ENCODE measurements around the gene OSBPL3.
"Not testable (repeated sequence)": the region's sequence is repeated elsewhere in the genome, so short reads cannot be mapped to it uniquely, and the experiment has no call there.

The OSBPL3 gene

DNA sequence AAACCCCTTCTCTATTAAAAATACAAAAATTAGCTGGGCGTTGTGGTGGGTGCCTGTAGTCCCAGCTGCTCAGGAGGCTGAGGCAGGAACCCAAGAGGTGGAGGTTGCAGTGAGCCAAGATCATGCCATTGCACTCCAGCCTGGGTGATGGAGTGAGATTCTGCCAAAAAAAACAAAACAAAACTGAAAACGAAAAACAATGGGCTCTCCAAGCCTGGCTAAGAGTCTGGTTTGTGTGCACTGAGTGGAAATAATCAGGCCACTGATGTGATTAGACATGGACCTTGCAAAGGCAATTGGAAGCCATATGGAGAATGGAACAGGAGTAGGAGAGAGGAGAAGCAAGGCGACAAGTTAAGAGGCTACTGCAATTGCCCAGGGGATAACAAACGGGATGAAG, 162.6 kb downstream of the OSBPL3 start:
- Histone ChIP-seq H3K9ac (ENCODE audit: low read depth, low read length) (no peak overlapping the region), H3K36me3 (ENCODE audit: insufficient read depth, low read length) (peaks cover 3% of the 10 kb centered on the region; the same call in 1 of the 2 replicates), H3K9me3 (ENCODE audit: control insufficient read depth, insufficient read depth, low read length) (no peaks in the 10 kb centered on the region), H3K4me1 (ENCODE audit: insufficient read depth, low read length) (no peaks in the 10 kb centered on the region; the same call in 1 of the 2 replicates)

- H3K36me3 ChIP-seq (ENCODE audit: insufficient read depth, low read length), result peaks cover 3% of the 10 kb centered on the region; the same call in 1 of the 2 replicates
- H3K9me3 ChIP-seq (ENCODE audit: control insufficient read depth, insufficient read depth, low read length), result no peaks in the 10 kb centered on the region
Measured at GRCh38 chr7:24816868-24817267, 163.1 kb downstream of the OSBPL3 start.

DNA sequence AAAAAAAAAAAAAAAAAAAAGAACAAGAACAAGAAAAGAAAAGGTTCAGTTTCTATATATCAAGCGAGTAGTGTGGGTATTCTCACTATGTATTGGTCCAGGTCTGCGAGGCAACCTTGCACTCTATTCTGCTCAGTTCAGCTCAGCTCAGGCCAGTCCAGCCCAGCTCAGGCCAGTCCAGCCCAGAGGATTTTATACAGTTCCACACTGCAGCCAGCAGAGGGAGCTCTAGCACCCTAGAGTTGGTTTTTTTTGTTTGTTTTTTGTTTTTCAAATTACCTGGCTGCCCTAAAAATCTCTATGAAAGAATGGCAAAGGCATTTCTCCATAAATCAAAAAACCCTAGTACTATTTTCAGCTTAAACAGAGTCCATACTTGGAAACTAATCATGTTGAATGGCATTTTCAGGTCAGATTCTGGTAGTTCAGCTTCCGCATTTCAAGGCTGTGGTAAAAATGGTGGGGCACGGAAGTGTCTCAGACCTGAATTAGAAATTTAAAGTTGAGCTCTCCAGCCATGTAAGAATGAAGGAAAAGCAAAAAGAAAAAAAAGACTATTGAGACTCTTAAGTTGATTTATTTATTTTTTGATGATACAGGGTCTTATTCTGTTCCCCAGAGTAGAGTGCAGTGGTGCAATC, 167.6 kb downstream of the OSBPL3 start:
- no peak overlapping the region for H3K9ac ChIP-seq (ENCODE audit: low read depth, low read length)
- peaks cover 3% of the 10 kb centered on the region; the same call in 1 of the 2 replicates for H3K36me3 ChIP-seq (ENCODE audit: insufficient read depth, low read length)
- H3K4me1 ChIP-seq (ENCODE audit: insufficient read depth, low read length), result no peaks in the 10 kb centered on the region
- H3K9me3 ChIP-seq (ENCODE audit: control insufficient read depth, insufficient read depth, low read length), result no peaks in the 10 kb centered on the region

More at GRCh38 chr7:24816868-24817267, 163.1 kb downstream of the OSBPL3 start:
- Histone ChIP-seq H3K9ac (ENCODE audit: low read depth, low read length) (no peak overlapping the region), H3K4me1 (ENCODE audit: insufficient read depth, low read length) (no peaks in the 10 kb centered on the region; the same call in 1 of the 2 replicates)

DNA sequence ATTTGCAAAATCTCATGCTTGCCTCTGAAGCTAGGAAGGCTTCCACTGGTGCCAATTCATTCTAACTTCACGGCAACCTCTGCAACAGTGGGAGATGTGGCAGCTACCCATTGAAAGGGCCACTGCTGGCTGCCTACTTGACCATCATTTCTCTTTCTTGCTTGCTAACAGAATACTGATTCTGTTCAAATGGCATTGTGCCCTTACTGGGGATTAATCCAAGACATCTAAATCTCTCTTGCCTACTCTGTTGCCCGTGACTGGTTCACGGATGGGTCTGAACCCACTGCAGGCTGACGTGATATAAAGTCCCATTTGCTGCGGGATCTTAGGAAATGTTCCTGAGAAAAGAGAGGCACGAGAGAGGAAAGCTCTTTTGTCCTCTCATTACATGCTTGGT, 171.5 kb downstream of the OSBPL3 start:
- no peaks in the 10 kb centered on the region for H3K4me1 ChIP-seq (ENCODE audit: insufficient read depth, low read length)
- no peaks in the 10 kb centered on the region for H3K36me3 ChIP-seq (ENCODE audit: insufficient read depth, low read length)
- no peaks in the 10 kb centered on the region for H3K9me3 ChIP-seq (ENCODE audit: control insufficient read depth, insufficient read depth, low read length)
- H3K9ac ChIP-seq (ENCODE audit: low read depth, low read length), result no peak overlapping the region

- no peak overlapping the region for H3K9ac ChIP-seq (ENCODE audit: low read depth, low read length)
- no peaks in the 10 kb centered on the region for H3K4me1 ChIP-seq (ENCODE audit: insufficient read depth, low read length)
- H3K36me3 ChIP-seq (ENCODE audit: insufficient read depth, low read length), result 0 out of 2 replicates have a peak, but pooled peaks cover 7% of the 10 kb centered on the region
- H3K9me3 ChIP-seq (ENCODE audit: control insufficient read depth, insufficient read depth, low read length), result no peaks in the 10 kb centered on the region
Measured at GRCh38 chr7:24802300-24802699, 177.7 kb downstream of the OSBPL3 start.

DNA sequence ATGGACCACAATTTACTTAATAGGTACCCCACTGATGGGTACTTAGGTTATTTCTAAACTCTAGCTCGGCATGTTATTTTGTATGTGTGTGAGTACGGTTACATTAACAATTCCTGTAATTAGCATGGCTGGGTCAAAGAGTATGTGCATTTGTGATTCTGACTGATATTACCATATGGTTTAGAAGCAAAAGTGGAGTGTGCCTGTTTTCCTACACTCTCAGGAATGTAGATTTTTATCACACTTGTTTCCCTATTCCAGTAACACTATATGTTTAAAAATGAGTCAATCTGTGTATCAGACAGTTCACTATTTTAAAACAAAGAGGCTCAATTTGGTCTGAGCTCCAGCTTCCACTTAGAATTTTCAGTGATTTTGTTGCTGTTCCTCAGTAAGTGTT, 178.1 kb downstream of the OSBPL3 start:
- Histone ChIP-seq H3K9ac (ENCODE audit: low read depth, low read length) (no peak overlapping the region), H3K36me3 (ENCODE audit: insufficient read depth, low read length) (0 out of 2 replicates have a peak, but pooled peaks cover 7% of the 10 kb centered on the region), H3K4me1 (ENCODE audit: insufficient read depth, low read length) (no peaks in the 10 kb centered on the region), H3K9me3 (ENCODE audit: control insufficient read depth, insufficient read depth, low read length) (no peaks in the 10 kb centered on the region)

DNA sequence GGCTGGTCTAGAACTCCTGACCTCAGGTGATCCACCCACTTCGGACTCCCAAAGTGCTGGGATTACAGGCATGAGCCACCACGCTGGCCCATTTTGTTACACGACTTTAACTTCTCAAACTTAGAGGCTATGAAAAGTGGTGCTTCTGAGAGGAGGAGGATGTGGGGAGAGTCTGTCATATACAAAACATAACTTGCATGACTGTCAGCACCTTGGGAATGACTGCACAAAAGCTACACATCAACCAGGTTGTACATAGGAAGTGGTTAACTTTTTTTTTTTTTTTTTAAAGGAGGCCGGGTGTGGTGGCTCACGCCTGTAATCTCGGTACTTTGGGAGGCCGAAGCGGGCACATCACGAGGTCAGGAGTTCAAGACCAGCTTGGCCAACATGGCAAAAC, 179.3 kb downstream of the OSBPL3 start:
- H3K36me3 ChIP-seq (ENCODE audit: insufficient read depth, low read length), result 0 out of 2 replicates have a peak, but pooled peaks cover 9% of the 10 kb centered on the region
- no peaks in the 10 kb centered on the region for H3K9me3 ChIP-seq (ENCODE audit: control insufficient read depth, insufficient read depth, low read length)
- no peaks in the 10 kb centered on the region for H3K4me1 ChIP-seq (ENCODE audit: insufficient read depth, low read length)
- H3K9ac ChIP-seq (ENCODE audit: low read depth, low read length), result no peak overlapping the region

GRCh38 chr7:24800073-24800472, 179.9 kb downstream of the OSBPL3 start:
- H3K9ac ChIP-seq (ENCODE audit: low read depth, low read length), result no peak overlapping the region

GRCh38 chr7:24799506-24799905, 180.5 kb downstream of the OSBPL3 start:
- Histone ChIP-seq H3K36me3 (ENCODE audit: insufficient read depth, low read length) (0 out of 2 replicates have a peak, but pooled peaks cover 9% of the 10 kb centered on the region), H3K4me1 (ENCODE audit: insufficient read depth, low read length) (no peaks in the 10 kb centered on the region), H3K9me3 (ENCODE audit: control insufficient read depth, insufficient read depth, low read length) (no peaks in the 10 kb centered on the region), H3K9ac (ENCODE audit: low read depth, low read length) (no peak overlapping the region)

More at GRCh38 chr7:24800073-24800472, 179.9 kb downstream of the OSBPL3 start:
- Histone ChIP-seq H3K9me3 (ENCODE audit: control insufficient read depth, insufficient read depth, low read length) (no peaks in the 10 kb centered on the region), H3K4me1 (ENCODE audit: insufficient read depth, low read length) (no peaks in the 10 kb centered on the region), H3K36me3 (ENCODE audit: insufficient read depth, low read length) (0 out of 2 replicates have a peak, but pooled peaks cover 9% of the 10 kb centered on the region)

GRCh38 chr7:24798261-24798660, 181.7 kb downstream of the OSBPL3 start:
- Histone ChIP-seq H3K4me1 (ENCODE audit: insufficient read depth, low read length) (no peaks in the 10 kb centered on the region), H3K36me3 (ENCODE audit: insufficient read depth, low read length) (0 out of 2 replicates have a peak, but pooled peaks cover 9% of the 10 kb centered on the region), H3K9ac (ENCODE audit: low read depth, low read length) (no peak overlapping the region), H3K9me3 (ENCODE audit: control insufficient read depth, insufficient read depth, low read length) (no peaks in the 10 kb centered on the region)

DNA sequence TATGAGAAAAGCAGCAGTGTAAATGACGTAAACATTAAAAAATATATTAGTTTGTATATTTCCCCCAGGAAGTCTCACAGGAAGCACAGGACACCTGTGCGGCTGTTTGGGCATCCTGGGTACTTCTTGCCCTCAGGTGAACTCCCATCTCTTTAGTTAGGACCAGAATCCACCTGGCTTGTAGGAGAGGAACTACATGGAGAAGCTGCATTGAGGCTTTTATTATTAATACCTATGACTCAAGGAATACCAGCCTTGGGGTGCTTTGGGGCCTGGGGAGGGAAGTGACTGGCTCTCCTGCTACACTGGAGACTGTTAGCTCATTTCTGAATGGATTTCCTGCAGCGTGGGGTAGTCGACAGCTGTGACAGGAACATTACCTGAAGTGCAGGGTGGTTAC, 182.7 kb downstream of the OSBPL3 start:
- no peak overlapping the region for H3K9ac ChIP-seq (ENCODE audit: low read depth, low read length)
- no peaks in the 10 kb centered on the region for H3K4me1 ChIP-seq (ENCODE audit: insufficient read depth, low read length)
- H3K9me3 ChIP-seq (ENCODE audit: control insufficient read depth, insufficient read depth, low read length), result no peaks in the 10 kb centered on the region
- H3K36me3 ChIP-seq (ENCODE audit: insufficient read depth, low read length), result 0 out of 2 replicates have a peak, but pooled peaks cover 5% of the 10 kb centered on the region

DNA sequence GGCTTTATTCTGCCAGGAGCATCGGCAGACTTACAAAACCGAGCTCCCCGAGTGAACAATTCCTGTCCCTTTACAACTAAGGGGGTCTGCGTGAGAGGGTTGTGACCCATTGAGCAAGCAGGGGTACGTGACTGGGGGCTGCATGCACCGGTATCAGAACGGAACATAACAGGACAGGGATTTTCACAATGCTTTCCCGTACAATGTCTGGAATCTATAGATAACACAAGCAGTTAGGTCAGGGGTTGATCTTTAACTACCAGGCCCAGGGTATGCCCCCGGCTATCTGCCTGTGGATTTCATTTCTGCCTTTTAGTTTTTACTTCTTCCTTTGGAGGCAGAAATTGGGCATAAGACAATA, 184.6 kb downstream of the OSBPL3 start:
- no peaks in the 10 kb centered on the region for H3K4me1 ChIP-seq (ENCODE audit: insufficient read depth, low read length)
- H3K9ac ChIP-seq (ENCODE audit: low read depth, low read length), result no peak overlapping the region
- H3K36me3 ChIP-seq (ENCODE audit: insufficient read depth, low read length), result 0 out of 2 replicates have a peak, but pooled peaks cover 2% of the 10 kb centered on the region
- no peaks in the 10 kb centered on the region for H3K9me3 ChIP-seq (ENCODE audit: control insufficient read depth, insufficient read depth, low read length)

- H3K9me3 ChIP-seq (ENCODE audit: control insufficient read depth, insufficient read depth, low read length); H3K9ac ChIP-seq (ENCODE audit: low read depth, low read length); H3K4me1 ChIP-seq (ENCODE audit: insufficient read depth, low read length); H3K36me3 ChIP-seq (ENCODE audit: insufficient read depth, low read length): not testable (repeated sequence)
Measured at GRCh38 chr7:24794751-24795406, 185.1 kb downstream of the OSBPL3 start.

DNA sequence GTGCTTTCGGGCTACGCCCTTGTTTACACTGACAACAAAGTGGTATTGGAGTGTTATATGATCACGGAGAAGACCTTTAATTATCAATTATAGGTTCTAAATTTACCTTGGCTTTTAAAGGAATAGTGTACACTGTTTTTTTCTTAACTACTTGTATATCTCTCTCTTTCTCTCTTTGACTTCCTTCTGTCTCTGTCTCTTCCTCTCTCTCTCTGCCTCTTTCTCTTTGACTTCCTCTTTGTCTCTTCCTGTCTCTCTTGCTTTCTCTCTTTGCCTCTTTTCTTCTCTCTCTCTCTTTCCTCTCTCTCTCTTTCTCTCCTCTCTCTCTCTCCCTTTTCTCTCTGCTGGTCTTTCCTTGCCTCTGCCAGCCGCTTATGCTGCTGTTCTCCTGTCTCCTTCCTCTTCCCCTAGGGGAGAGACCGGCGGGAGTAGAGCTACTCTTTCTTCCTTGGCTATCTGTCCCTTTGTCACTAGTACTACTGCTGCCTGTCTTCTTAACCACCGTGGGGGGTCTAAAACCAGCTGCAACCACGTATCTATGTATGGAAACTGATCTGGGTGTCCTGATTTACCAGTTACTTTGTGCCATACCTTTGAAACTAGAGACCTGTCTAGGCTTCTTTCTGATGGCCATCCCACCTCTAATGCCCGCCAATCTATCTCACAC, 185.9 kb downstream of the OSBPL3 start:
- H3K9me3 ChIP-seq (ENCODE audit: control insufficient read depth, insufficient read depth, low read length), result peaks cover under 1% of the 10 kb centered on the region; the same call in 1 of the 2 replicates
- no peak overlapping the region for H3K9ac ChIP-seq (ENCODE audit: low read depth, low read length)
- 0 out of 2 replicates have a peak, but pooled peaks cover 2% of the 10 kb centered on the region for H3K36me3 ChIP-seq (ENCODE audit: insufficient read depth, low read length)
- no peaks in the 10 kb centered on the region for H3K4me1 ChIP-seq (ENCODE audit: insufficient read depth, low read length)

Measured in ES-I3 (cell line).